K562 (cell line): ENCODE results near the gene SPTBN4. TPM values are rescaled to one million over a fixed set of nuclear protein-coding genes. Genes with fewer than 3 reads are reported as not detected.

Source experiments
- ATAC-seq: fragments of 200-7000 bp; cut with Tn5 transposase; 3 replicates; pipeline ENCODE4 v1.9.1; 2020; ENCODE audit warnings: moderate library complexity
- BruUV-seq: library from RNA; stranded (reverse); fragments of 400-500 nt; replicated peaks from 2 replicates; lab custom pipeline; 2021; lab: Mats Ljungman, UMichigan
- CTCF ChIA-PET: fragments of 300-600 bp; formaldehyde crosslinking; extraction: SDS; loops from one replicate; lab custom pipeline; 2021; ENCODE audit warnings: low intra/inter-chr PET ratio; lab: Yijun Ruan, JAX
- POLR2A ChIA-PET: fragments of 300-600, 350-650 bp; sonication (Branson Sonifier 250); formaldehyde crosslinking; extraction: SDS; loops from one replicate; lab custom pipeline; 2021; ENCODE audit warnings: antibody characterized with exemption, inconsistent platforms; lab: Yijun Ruan, JAX
- DNase-seq, 4 experiments: peaks; one replicate each; pipeline versions ENCODE4 v3.0.0 to v3.0.0-alpha.2; 2011 to 2018; ENCODE audit warnings: low spot score in 3 of 4, mixed read lengths in 3 of 4; ENCODE audit errors: extremely low read depth in 1 of 4
- FAIRE-seq: peaks from 2 replicates; lab custom pipeline; 2011; peaks lifted over from hg19 to GRCh38; lab: Jason Lieb, UNC
- H2AFZ ChIP-seq: 2 replicates; pipeline ENCODE4 v1.6.0; 2011; ENCODE audit warnings: low read depth, low read length, control low read depth, inconsistent platforms
- H3K27ac ChIP-seq: fragments of 200-600 bp; 3 replicates; pipeline ENCODE4 v1.8.0; 2011; ENCODE audit warnings: low read depth, mild to moderate bottlenecking, control low read depth, inconsistent platforms, low read length, moderate library complexity, mixed read lengths; ENCODE audit errors: extremely low read depth
- H3K27me3 ChIP-seq, 2 experiments: fragments of 300-600 bp in 1 of 2; 2 replicates in 1 of 2; 3 replicates in 1 of 2; pipeline versions ENCODE4 v1.6.0 to v1.8.0; 2011; ENCODE audit warnings: inconsistent platforms in 2 of 2, low read length in 2 of 2, mild to moderate bottlenecking in 1 of 2, mixed read lengths in 1 of 2, moderate library complexity in 1 of 2; ENCODE audit not compliant: control insufficient read depth in 2 of 2, insufficient read depth in 2 of 2
- H3K36me3 ChIP-seq: fragments of 300-600 bp; 3 replicates; pipeline ENCODE4 v1.8.0; 2011; ENCODE audit warnings: mild to moderate bottlenecking, low read length, inconsistent platforms; ENCODE audit not compliant: control insufficient read depth, insufficient read depth
- H3K4me1 ChIP-seq, 2 experiments: fragments of 200-600 bp in 1 of 2; replicated peaks in 1 of 2; 2 replicates in 1 of 2; 3 replicates in 1 of 2; pipeline versions ENCODE4 v1.5.1 to v1.8.0; 2011; ENCODE audit warnings: inconsistent platforms in 2 of 2, low read length in 2 of 2, mild to moderate bottlenecking in 1 of 2, mixed read lengths in 1 of 2, moderate library complexity in 1 of 2; ENCODE audit not compliant: control insufficient read depth in 2 of 2, insufficient read depth in 2 of 2
- H3K4me2 ChIP-seq: 2 replicates; pipeline ENCODE4 v1.6.1; 2011; ENCODE audit warnings: low read length, control low read depth, inconsistent platforms, mixed read lengths; ENCODE audit not compliant: insufficient read depth
- H3K4me3 ChIP-seq: fragments of 200-600 bp; sonication (generic), shearing (Covaris generic); 2 replicates; pipeline ENCODE4 v1.5.1; 2016; ENCODE audit warnings: control low read depth, inconsistent platforms
- H3K79me2 ChIP-seq: fragments of 200-600 bp; 3 replicates; pipeline ENCODE4 v1.8.0; 2011; ENCODE audit warnings: low read length, inconsistent platforms; ENCODE audit not compliant: control insufficient read depth, insufficient read depth
- H3K9ac ChIP-seq, 2 experiments: 2 replicates each; pipeline versions ENCODE4 v1.6.0 to v1.6.1; 2011; ENCODE audit warnings: low read depth in 2 of 2, low read length in 2 of 2, control low read depth in 1 of 2, inconsistent platforms in 1 of 2, mild to moderate bottlenecking in 1 of 2, mixed read lengths in 1 of 2; ENCODE audit not compliant: insufficient read depth in 1 of 2
- H3K9me1 ChIP-seq: one replicate; pipeline ENCODE4 v1.6.0; 2011; ENCODE audit warnings: inconsistent platforms, mild to moderate bottlenecking, low read length, moderate library complexity; ENCODE audit not compliant: control insufficient read depth, insufficient read depth
- H3K9me3 ChIP-seq: replicated peaks from 2 replicates; pipeline ENCODE4 v1.5.1; 2011; ENCODE audit warnings: low read depth, low read length, inconsistent platforms; ENCODE audit not compliant: control insufficient read depth, insufficient read depth
- H4K20me1 ChIP-seq: replicated peaks from 2 replicates; pipeline ENCODE4 v1.6.1; 2011; ENCODE audit warnings: low read length, inconsistent platforms, mixed read lengths; ENCODE audit not compliant: control insufficient read depth, insufficient read depth
- EHMT2 ChIP-seq: fragments of 450-650 bp; IDR thresholded peaks from 2 replicates; pipeline ENCODE4 v1.6.1; 2018; ENCODE audit warnings: antibody characterized with exemption
- NCOA4 ChIP-seq: fragments of 450-650 bp; IDR thresholded peaks from 2 replicates; pipeline ENCODE4 v1.6.1; 2018; ENCODE audit warnings: mild to moderate bottlenecking; ENCODE audit not compliant: partially characterized antibody
- NR2C1 ChIP-seq, 2 experiments: fragments of 450-650 bp; IDR thresholded peaks; 2 replicates each; pipeline ENCODE4 v1.6.1; 2017; ENCODE audit warnings: mild to moderate bottlenecking in 2 of 2, antibody characterized with exemption in 1 of 2, inconsistent platforms in 1 of 2, missing compliant biosample characterization in 1 of 2, missing genetic modification characterization in 1 of 2
- PRMT5 ChIP-seq: sonication (generic); formaldehyde crosslinking; IDR thresholded peaks from 2 replicates; pipeline ENCODE4 v1.5.0; 2020; ENCODE audit warnings: missing genetic modification reagents
- TFE3 ChIP-seq: fragments of 450-650 bp; formaldehyde crosslinking; IDR thresholded peaks from 2 replicates; pipeline ENCODE4 v1.4.0; 2020; ENCODE audit warnings: mild to moderate bottlenecking, mixed read lengths
- WGBS: fragments of 100-300 bp; shearing (Covaris generic); methylation state at CpG from one replicate; pipeline ENCODE4 v1.1.6; 2016; ENCODE audit warnings: low coverage, mixed read lengths; ENCODE audit not compliant: insufficient coverage; ENCODE audit errors: missing lambda C conversion rate; 5-methylcytosine and 5-hydroxymethylcytosine counted together
- in situ Hi-C: fragments of 300-500 bp; cut with MboI; formaldehyde crosslinking; loops from 4 replicates; pipeline ENCODE4 v1.15.0; 2018; ENCODE audit warnings: inconsistent platforms, mixed read lengths
- intact Hi-C: fragments of 100-400 bp; cut with micrococcal nuclease; formaldehyde crosslinking; loops from 2 replicates; pipeline ENCODE4 v1.14.2; 2022
- polyA plus RNA-seq, 8 experiments: library from polyadenylated mRNA; depleted of rRNA in 4 of 8; stranded (reverse) in 5 of 8; unstranded in 3 of 8; fragments of >200 nt; fragmentation: Nextera tagmentation in 2 of 8; fragmentation: Illumina TruSeq in 1 of 8; extraction: Ambion mirVana in 2 of 8; extraction: Trizol in 1 of 8; gene quantifications; 2 replicates each; pipeline versions ENCODE4 v1.2.1 to v1.2.3, GENCODE V29; 2011 to 2014; ENCODE audit warnings: inconsistent platforms in 1 of 8, missing spikeins in 1 of 8
- total RNA-seq, 7 experiments: library from RNA; depleted of rRNA in 6 of 7; stranded (reverse); fragments of >200 nt in 6 of 7; fragmentation: Illumina TruSeq in 2 of 7; extraction: Trizol in 2 of 7; gene quantifications; 2 replicates each; pipeline versions ENCODE4 v1.2.1 to v1.2.3, GENCODE V29; 2011 to 2021; ENCODE audit warnings: low replicate concordance in 1 of 7
- TF ChIP-seq, protein P1 (sequence below): sonication (generic); formaldehyde crosslinking; IDR thresholded peaks from 2 replicates; pipeline ENCODE4 v1.5.0; 2020; ENCODE audit warnings: missing genetic modification reagents
- TF ChIP-seq, protein P2 (sequence below), 2 experiments: fragments of 450-650 bp; formaldehyde crosslinking in 1 of 2; IDR thresholded peaks; 2 replicates each; pipeline versions ENCODE4 v1.4.0 to v1.6.1; 2014 to 2020; ENCODE audit warnings: mild to moderate bottlenecking in 2 of 2, borderline replicate concordance in 1 of 2, low read depth in 1 of 2

SPTBN4 gene
- total and polyA plus RNA-seq, 9 of the 15 experiments (the other 6 are each of a cell fraction or from before 2014, with no cell fraction given), result 0.01 to 1.5 (median 0.86) TPM

GRCh38 chr19:40614622-40615411, 148.0 kb downstream of the SPTBN4 start (continued):
- TF ChIP-seq TFE3 (CRISPR knock-in tag) (no peak), EHMT2 (no peak), NCOA4 (no peak)
- TF ChIP-seq, protein P1, sequence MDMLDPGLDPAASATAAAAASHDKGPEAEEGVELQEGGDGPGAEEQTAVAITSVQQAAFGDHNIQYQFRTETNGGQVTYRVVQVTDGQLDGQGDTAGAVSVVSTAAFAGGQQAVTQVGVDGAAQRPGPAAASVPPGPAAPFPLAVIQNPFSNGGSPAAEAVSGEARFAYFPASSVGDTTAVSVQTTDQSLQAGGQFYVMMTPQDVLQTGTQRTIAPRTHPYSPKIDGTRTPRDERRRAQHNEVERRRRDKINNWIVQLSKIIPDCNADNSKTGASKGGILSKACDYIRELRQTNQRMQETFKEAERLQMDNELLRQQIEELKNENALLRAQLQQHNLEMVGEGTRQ, result no peak

GRCh38 chr19:40616178-40616577, 149.4 kb downstream of the SPTBN4 start:
- H4K20me1 ChIP-seq, result no peaks in the 10 kb centered on the region
- intact Hi-C loops, result no loop called here
- peak overlapping the region in 1 of 2 experiments; percentile 70; a peak in 1 of 4 replicates for H3K9ac ChIP-seq
- no peak for ATAC-seq
- no peak overlapping the region for H3K4me2 ChIP-seq
- no peak for FAIRE-seq
- H3K9me3 ChIP-seq, result no peaks in the 10 kb centered on the region
- no peak overlapping the region for H3K4me3 ChIP-seq
- in situ Hi-C loops, result no loop called here
- ChIA-PET POLR2A (no interaction called here), CTCF (no interaction called here)
- H3K9me1 ChIP-seq, result no peaks in the 10 kb centered on the region
- H3K27me3 ChIP-seq, result no peaks in the 10 kb centered on the region
- WGBS, result 62% methylated on average over 5 of the region's 5 CpGs
- H3K36me3 ChIP-seq, result peaks cover 52% of the 10 kb centered on the region; the same call in 2 of the 3 replicates
- no peak for DNase-seq
- no TSS peak for BruUV-seq
- peaks cover 4% of the 10 kb centered on the region; the same call in 2 of the 3 replicates for H3K79me2 ChIP-seq
- no peak overlapping the region for H2AFZ ChIP-seq
- H3K4me1 ChIP-seq, result peaks cover 12 to 48% of the 10 kb centered on the region in 2 experiments; a peak in 4 of 5 replicates
- peak overlapping the region; percentile 15; the same call in 1 of the 3 replicates for H3K27ac ChIP-seq
- TF ChIP-seq NR2C1 (IDR thresholded peaks at IDR 0.05) (no peak), NR2C1 (tag; IDR thresholded peaks at IDR 0.05) (no peak), PRMT5 (CRISPR knock-in tag) (no peak)
- TF ChIP-seq, protein P2, sequence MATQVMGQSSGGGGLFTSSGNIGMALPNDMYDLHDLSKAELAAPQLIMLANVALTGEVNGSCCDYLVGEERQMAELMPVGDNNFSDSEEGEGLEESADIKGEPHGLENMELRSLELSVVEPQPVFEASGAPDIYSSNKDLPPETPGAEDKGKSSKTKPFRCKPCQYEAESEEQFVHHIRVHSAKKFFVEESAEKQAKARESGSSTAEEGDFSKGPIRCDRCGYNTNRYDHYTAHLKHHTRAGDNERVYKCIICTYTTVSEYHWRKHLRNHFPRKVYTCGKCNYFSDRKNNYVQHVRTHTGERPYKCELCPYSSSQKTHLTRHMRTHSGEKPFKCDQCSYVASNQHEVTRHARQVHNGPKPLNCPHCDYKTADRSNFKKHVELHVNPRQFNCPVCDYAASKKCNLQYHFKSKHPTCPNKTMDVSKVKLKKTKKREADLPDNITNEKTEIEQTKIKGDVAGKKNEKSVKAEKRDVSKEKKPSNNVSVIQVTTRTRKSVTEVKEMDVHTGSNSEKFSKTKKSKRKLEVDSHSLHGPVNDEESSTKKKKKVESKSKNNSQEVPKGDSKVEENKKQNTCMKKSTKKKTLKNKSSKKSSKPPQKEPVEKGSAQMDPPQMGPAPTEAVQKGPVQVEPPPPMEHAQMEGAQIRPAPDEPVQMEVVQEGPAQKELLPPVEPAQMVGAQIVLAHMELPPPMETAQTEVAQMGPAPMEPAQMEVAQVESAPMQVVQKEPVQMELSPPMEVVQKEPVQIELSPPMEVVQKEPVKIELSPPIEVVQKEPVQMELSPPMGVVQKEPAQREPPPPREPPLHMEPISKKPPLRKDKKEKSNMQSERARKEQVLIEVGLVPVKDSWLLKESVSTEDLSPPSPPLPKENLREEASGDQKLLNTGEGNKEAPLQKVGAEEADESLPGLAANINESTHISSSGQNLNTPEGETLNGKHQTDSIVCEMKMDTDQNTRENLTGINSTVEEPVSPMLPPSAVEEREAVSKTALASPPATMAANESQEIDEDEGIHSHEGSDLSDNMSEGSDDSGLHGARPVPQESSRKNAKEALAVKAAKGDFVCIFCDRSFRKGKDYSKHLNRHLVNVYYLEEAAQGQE (IDR thresholded peaks at IDR 0.05; ENCODE audit: borderline replicate concordance), result no peak
- TF ChIP-seq, protein P2 (CRISPR knock-in tag; IDR thresholded peaks at IDR 0.05; ENCODE audit: low read depth), result no peak
